Ascending aorta (tissue), 2 donors: ENCODE results near the gene CANX. TPM values are rescaled to one million over a fixed set of nuclear protein-coding genes. Genes with fewer than 3 reads are reported as not detected.
"Not testable (repeated sequence)": the region's sequence is repeated elsewhere in the genome, so short reads cannot be mapped to it uniquely, and the experiment has no call there.

Source experiments
- DNase-seq, 2 donors: peaks; one replicate each; pipeline ENCODE4 v3.0.0-alpha.2; 2019; ENCODE audit warnings: low spot score in 2 of 2
- H3K27ac ChIP-seq, 2 donors: fragments of 200-600 bp; sonication (generic); one replicate each; pipeline ENCODE4 v1.5.1; 2016 to 2017; ENCODE audit warnings: mild to moderate bottlenecking in 1 of 2
- H3K27me3 ChIP-seq: fragments of 200-600 bp; sonication (generic); one replicate; pipeline ENCODE4 v1.5.1; 2017
- H3K36me3 ChIP-seq, 2 donors: fragments of 200-600 bp; sonication (generic); one replicate each; pipeline ENCODE4 v1.5.1; 2016
- H3K4me1 ChIP-seq, 2 donors: fragments of 200-600 bp; sonication (generic); one replicate each; pipeline ENCODE4 v1.5.1; 2016 to 2017; ENCODE audit warnings: mild to moderate bottlenecking in 1 of 2
- H3K4me3 ChIP-seq, 2 donors: fragments of 200-600 bp; sonication (generic); one replicate each; pipeline ENCODE4 v1.5.1; 2016 to 2017; ENCODE audit warnings: mild to moderate bottlenecking in 1 of 2
- H3K9me3 ChIP-seq, 2 donors: fragments of 200-600 bp; sonication (generic); one replicate each; pipeline ENCODE4 v1.5.1; 2016
- intact Hi-C: fragments of 100-400 bp; cut with DNase I; formaldehyde crosslinking; loops from one replicate; pipeline ENCODE4 v1.15.1; 2023
- total RNA-seq: library from RNA; depleted of rRNA; stranded (reverse); fragments of >200 nt; gene quantifications from one replicate; pipeline ENCODE4 v1.1.0, GENCODE V29; 2016
- TF ChIP-seq, protein P1 (sequence below), 3 experiments: fragments of 200-600 bp in 2 of 3; fragments of 450-650 bp in 1 of 3; sonication (generic) in 2 of 3; IDR thresholded peaks; one replicate each; pipeline ENCODE4 v1.5.1; 2016 to 2019; ENCODE audit warnings: antibody characterized with exemption in 3 of 3, mild to moderate bottlenecking in 1 of 3, moderate library complexity in 1 of 3

The CANX gene
- total RNA-seq, 1 donor from 2014 or later, result 214 TPM

DNA sequence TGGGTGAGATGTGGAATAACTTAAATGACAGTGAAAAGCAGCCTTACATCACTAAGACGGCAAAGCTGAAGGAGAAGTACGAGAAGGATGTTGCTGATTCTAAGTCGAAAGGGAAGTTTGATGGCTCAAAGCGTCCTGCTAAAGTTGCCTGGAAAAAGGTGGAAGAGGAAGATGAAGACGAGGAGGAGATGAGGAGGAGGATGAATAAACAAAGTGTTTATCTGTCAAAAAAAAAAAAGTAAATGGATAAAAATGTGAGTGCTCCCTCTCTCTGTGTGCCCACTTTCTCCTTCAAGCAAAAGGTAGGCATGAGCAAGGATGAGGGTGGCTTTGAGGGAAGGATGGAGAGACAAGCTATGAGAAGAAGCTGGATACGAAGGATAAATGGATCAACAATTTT, 4.2 kb upstream of the CANX start:
- H3K27ac ChIP-seq, result no peak overlapping the region
- no peaks in the 10 kb centered on the region for H3K9me3 ChIP-seq
- no peaks in the 10 kb centered on the region for H3K36me3 ChIP-seq
- TF ChIP-seq, protein P1, sequence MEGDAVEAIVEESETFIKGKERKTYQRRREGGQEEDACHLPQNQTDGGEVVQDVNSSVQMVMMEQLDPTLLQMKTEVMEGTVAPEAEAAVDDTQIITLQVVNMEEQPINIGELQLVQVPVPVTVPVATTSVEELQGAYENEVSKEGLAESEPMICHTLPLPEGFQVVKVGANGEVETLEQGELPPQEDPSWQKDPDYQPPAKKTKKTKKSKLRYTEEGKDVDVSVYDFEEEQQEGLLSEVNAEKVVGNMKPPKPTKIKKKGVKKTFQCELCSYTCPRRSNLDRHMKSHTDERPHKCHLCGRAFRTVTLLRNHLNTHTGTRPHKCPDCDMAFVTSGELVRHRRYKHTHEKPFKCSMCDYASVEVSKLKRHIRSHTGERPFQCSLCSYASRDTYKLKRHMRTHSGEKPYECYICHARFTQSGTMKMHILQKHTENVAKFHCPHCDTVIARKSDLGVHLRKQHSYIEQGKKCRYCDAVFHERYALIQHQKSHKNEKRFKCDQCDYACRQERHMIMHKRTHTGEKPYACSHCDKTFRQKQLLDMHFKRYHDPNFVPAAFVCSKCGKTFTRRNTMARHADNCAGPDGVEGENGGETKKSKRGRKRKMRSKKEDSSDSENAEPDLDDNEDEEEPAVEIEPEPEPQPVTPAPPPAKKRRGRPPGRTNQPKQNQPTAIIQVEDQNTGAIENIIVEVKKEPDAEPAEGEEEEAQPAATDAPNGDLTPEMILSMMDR (IDR thresholded peaks at IDR 0.05), result no peak
- intact Hi-C loops, result loop anchor here (10.0 kb wide), 1 partner anchor 140 kb away; the partner anchor contains the start of gene RUFY1
- no peak overlapping the region for H3K4me3 ChIP-seq
- peaks cover 0 to 7% of the 10 kb centered on the region in 2 donors for H3K4me1 ChIP-seq
- no peaks in the 10 kb centered on the region for H3K27me3 ChIP-seq
- no peak for DNase-seq

DNA sequence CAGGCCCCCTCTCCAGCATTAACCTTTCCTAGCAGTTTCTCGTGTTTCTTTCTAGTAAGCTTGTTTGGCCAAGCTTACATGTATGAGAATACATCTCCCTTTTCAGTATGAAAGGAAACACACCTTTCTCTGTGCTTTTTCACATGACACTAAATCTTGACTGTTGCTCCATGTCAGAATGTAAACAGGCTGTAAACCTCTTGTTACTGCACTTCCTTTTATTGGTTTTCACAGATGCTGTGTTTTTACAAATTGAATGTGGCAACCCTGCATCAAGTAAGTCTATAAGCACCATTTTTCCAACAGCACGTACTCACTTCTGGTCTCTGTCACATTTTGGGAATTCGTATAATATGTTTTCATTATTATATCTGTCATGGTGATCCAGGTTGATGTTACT, 2.2 kb upstream of the CANX start:
- Histone ChIP-seq H3K9me3 (no peaks in the 10 kb centered on the region), H3K4me1 (peaks cover 0 to 11% of the 10 kb centered on the region in 2 donors), H3K36me3 (no peaks in the 10 kb centered on the region), H3K4me3 (no peak overlapping the region), H3K27me3 (no peaks in the 10 kb centered on the region), H3K27ac (no peak overlapping the region)
- TF ChIP-seq, protein P1 (IDR thresholded peaks at IDR 0.05), result no peak
- no peak for DNase-seq
- intact Hi-C loops, result loop anchor here (5.0 to 10.0 kb wide), 2 partner anchors 121 to 142 kb away; partner anchors contain the start of gene RUFY1

DNA sequence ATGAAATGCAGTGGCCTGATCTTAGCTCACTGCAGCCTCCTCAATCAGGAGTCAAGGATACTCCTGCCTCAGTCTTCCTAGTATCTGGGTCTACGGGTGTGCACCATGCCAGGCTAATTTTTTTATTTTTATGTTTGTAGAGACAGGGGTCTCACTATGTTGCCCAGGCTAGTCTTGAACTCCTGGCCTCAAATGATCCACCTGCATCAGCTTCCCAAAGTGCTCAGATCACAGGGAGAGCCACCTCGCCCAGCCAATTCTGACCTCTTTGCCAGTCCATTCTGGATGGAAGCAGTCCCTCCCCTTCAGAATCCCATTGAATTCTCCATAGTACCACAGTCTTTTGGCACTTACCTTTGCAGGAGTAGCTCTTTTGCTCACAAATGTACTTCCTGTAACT, 1.7 kb upstream of the CANX start:
- TF ChIP-seq, protein P1 (IDR thresholded peaks at IDR 0.05), result no peak
- Histone ChIP-seq H3K27me3 (no peaks in the 10 kb centered on the region), H3K36me3 (no peaks in the 10 kb centered on the region), H3K4me3 (peak overlapping the region; percentile 69 to 76), H3K27ac (peak overlapping the region; percentile 76 to 90), H3K9me3 (no peaks in the 10 kb centered on the region), H3K4me1 (peaks cover 0 to 11% of the 10 kb centered on the region in 2 donors)
- DNase-seq, result peak in 1 of 2 donors; percentile 35
- intact Hi-C loops, result loop anchor here (5.0 to 10.0 kb wide), 2 partner anchors 120 to 142 kb away; partner anchors contain the start of gene RUFY1

DNA sequence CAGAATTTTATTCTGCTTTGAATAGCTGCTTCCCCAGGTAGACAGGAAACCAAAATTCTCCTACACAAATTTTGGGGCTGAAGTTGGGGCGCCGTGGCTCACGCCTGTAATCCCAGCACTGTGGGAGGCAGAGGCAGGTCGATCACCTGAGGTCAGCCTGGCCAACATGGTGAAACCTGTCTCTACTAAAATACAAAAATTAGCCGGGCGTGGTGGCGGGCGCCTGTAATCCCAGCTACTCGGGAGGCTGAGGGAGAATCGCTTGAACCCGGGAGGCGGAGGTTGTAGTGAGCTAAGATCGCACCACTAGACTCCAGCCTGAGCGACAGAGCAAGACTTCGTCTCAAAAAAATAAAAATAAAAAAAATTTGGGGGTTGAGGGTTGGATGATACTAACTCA, 1.2 kb upstream of the CANX start:
- not testable (repeated sequence) for H3K27me3 ChIP-seq, H3K9me3 ChIP-seq, H3K36me3 ChIP-seq
- DNase-seq, result peak in 1 of 2 donors; percentile 60
- Histone ChIP-seq H3K27ac (peak overlapping the region; percentile 76 to 90), H3K4me3 (peak overlapping the region; percentile 69 to 76), H3K4me1 (peaks cover 0 to 11% of the 10 kb centered on the region in 2 donors)
- intact Hi-C loops, result loop anchor here (5.0 to 10.0 kb wide), 2 partner anchors 120 to 143 kb away; partner anchors contain the start of gene RUFY1

DNA sequence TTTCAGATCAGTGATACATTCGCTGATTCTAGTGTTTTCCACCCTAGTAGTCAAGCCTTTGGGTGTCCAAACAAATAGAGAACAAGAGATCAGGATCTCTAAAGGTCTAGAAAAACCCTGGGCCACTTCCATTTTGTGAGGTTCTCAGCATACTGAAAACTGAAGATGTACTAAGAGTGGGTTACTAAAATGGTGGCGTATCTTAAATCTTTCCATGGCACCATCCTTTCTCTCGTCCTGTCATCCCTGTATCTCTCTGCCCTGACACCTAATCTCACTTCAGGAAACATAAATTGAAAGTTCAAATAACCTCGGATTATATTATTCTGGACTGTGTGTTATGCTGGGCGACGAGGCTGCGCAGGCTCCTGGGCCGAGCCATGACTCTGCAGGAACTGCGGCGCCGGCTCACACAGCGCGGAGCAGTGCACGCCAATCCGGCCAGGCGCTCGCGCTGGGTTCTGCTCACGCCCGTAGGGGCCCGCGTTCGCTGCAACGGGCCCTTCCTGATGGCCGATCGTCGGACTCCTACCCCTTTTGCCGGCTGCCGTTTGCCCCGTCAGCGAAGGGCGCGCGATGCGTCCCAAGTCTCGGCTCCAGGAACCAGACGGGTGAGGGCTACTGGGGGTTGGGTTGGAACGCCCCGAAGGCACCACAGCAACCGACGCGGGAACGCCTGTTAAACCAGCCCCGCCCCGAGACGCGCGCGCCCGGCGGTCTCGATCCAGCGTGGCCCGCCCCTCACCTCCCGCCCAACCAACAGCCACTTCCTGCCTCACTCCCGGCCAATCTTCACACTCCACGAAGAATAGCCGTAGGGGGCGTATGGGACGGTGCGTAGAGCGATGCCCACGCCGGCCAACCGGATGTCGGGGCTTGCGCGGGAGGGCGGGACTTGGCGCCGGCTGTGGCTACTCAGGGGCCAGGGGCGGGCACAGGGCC, 503 bp upstream of the CANX start:
- TF ChIP-seq, protein P1 (IDR thresholded peaks at IDR 0.05), result no peak
- H3K36me3 ChIP-seq, result no peaks in the 10 kb centered on the region
- peak; percentile 98 to 100 for DNase-seq
- no peaks in the 10 kb centered on the region for H3K27me3 ChIP-seq
- H3K4me1 ChIP-seq, result peaks cover 0 to 11% of the 10 kb centered on the region in 2 donors
- peak overlapping the region; percentile 90 to 94 for H3K4me3 ChIP-seq
- H3K9me3 ChIP-seq, result no peaks in the 10 kb centered on the region
- peak overlapping the region; percentile 98 to 99 for H3K27ac ChIP-seq
- intact Hi-C loops, result loop anchor here (1.0 to 10.0 kb wide), 6 partner anchors 20 to 1071 kb away; partner anchors contain the start of genes CLK4, HNRNPH1, MAML1 and RUFY1
